GM11168 (cell line): ENCODE measurements around the gene SLC6A6.
"Not testable (repeated sequence)": the region's sequence is repeated elsewhere in the genome, so short reads cannot be mapped to it uniquely, and the experiment has no call there.

ENCODE experiments used
- in situ Hi-C: fragments of 300-500 bp; cut with MboI; formaldehyde crosslinking; loops from one replicate; pipeline ENCODE4 v1.12.0; 2022; ENCODE audit warnings: low sequenced_read_pairs; ENCODE audit not compliant: unreplicated experiment

Gene SLC6A6

GRCh38 chr3:14511623-14512280, 109.3 kb downstream of the SLC6A6 start:
- in situ Hi-C loops = no loop called here

- in situ Hi-C loops = no loop called here
These were observed 110.0 kb downstream of the SLC6A6 start for GRCh38 chr3:14512281-14512941.

DNA sequence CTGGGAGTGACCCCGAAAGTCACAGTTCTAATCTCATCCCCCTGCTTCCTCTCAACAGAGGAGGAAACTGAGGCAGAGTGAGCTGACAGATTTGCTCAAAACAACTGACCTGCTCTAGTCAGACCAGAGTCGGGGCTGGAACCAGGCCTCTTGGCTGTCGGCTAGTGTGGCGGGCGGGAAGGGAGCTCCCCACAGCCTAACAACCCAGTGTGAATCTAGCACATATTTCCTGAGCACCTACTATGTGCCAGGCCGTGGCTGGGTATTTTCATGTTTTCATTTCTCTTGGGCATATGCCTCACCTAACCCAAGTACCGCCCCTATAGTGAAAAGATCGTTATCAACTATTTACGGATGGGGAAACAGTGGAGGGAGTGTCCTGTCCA, 110.5 kb downstream of the SLC6A6 start:
- in situ Hi-C loops = no loop called here

GRCh38 chr3:14513566-14514322, 111.3 kb downstream of the SLC6A6 start:
- in situ Hi-C loops = no loop called here

GRCh38 chr3:14514323-14514720, 111.9 kb downstream of the SLC6A6 start:
- in situ Hi-C loops = no loop called here

DNA sequence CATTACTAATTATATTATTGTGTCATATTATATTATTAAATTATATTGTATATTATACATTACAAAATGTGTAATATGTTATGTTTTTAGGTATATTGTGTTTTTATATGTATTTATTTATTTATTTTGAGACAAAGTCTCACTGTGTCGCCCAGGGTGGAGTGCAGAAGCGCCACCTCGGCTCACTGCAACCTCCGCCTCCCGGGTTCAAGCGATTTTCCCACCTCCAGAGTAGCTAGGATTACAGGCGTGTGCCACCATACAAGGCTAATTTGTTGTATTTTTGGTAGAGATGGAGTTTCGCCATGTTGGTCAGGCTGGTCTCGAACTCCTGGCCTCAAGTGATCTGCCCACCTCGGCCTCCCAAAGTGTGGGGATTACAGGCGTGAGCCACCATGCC, 113.1 kb downstream of the SLC6A6 start:
- in situ Hi-C loops = not testable (repeated sequence)

DNA sequence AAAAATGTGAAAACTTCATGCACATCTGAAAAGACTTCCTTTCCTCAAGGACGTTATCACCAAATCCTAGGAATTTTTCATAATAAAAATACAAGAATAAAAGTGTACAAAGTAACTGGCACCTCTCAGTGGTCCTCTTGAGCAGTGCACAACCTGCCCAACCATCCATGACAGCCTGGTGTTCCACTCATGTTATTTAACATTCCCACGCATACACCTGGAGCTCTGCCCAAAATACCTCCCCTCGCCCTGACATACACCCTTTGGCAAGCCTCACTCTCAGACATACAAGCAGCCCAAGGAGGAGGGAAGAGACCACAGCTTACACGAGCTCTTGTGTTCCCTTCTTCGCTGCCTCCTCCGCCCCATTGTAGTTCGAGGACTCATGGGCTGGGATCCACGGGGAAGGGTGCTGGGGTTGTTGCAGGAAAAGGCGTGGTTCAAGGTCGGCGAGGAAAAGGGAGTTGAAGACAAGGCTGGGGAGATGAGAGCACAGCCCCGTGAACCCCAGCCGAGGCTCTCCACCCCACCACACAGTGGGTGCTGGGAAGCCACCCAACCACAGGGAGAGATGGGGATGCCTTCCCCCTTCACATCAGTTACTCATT, 114.4 kb downstream of the SLC6A6 start:
- in situ Hi-C loops = no loop called here

GRCh38 chr3:14517601-14518431, 115.4 kb downstream of the SLC6A6 start:
- in situ Hi-C loops = no loop called here

- in situ Hi-C loops = no loop called here
These were observed 116.0 kb downstream of the SLC6A6 start for GRCh38 chr3:14518432-14518802.

GRCh38 chr3:14518893-14519292, 116.5 kb downstream of the SLC6A6 start:
- in situ Hi-C loops = no loop called here

DNA sequence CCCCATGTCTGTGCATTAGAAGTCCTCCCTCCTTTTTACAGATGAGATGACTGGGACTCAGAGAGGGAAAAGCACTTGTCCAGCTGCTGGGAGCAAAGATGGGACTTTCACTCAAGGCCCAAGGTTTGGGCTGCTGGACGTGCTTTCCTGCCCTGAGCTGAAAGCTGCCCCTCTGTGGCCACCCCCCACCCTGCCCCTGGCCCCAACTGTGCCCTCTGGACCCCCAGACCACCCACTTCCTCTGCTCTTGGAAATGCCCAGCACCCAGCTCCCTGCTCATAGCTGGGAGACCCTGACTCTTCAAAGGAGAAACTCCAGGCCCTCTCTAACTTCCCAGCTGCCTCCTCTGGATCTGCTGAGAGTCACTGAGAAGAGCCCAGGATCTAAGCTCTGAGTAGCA, 117.0 kb downstream of the SLC6A6 start:
- in situ Hi-C loops = no loop called here

DNA sequence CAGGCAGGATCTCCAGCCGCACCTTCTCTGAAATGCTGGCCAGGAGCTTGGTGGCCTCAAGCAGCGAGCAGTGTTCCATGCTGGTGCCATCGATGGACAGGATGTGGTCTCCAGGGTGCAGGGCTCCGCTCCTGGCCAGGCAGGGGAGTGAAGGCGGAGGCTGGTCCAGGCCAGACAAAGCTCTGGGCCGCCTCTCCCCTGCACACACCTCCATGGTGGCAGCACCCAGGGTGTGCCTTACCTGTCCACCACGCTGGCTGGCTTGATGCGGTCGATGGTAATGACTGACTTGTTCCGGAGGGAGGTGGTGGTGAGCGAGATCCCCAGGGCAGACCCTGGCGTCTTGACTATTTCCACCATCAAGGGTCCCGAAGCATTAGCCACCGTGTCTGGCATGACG, 117.7 kb downstream of the SLC6A6 start:
- in situ Hi-C loops = no loop called here

GRCh38 chr3:14520967-14521366, 118.6 kb downstream of the SLC6A6 start:
- in situ Hi-C loops = no loop called here

DNA sequence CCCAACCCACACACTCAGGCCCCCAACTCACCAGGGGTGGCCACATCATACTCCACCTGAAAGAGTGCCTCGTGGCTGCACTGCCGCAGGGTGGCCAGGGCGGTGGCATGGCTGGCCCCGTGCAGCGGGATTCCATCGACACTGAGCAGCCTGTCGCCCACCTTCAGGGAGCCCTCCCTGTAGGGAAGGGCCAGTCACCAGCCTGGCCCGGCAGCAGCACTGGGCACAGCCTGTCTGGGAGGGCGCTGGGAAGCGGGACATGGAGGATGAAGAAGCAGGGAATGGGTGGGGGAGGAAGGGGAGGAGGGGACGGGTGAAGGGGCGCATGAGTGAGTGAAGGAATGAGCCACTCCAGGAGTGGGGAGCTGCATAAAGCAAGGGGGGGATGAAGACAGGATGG, 119.2 kb downstream of the SLC6A6 start:
- in situ Hi-C loops = no loop called here

DNA sequence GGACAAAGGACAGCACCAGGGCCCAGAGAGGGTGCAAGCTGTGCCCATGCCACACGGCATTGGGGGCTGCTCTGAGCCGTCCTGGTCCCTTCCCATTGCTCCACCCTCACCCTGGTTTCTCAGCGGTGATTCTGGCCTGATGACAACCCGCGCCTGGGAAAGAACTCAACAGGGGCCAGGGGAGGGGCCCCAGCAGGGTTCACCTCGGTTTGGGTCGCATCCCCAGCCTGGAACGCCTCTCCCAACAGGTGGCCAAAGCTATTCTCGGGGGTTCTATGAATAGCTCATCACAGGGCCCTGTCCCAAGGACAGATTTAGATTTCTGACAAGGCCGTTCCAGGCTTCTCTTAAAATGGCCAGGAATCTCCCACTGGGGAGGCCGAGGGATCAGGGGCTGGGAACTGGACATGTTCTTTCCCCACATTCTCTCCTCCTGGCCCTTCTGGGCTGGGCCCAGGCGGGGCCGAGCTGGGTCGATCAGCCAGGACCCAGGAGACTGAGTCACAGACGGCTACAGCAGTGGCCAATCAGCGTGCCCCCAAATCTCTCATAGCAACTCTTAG, 119.8 kb downstream of the SLC6A6 start:
- in situ Hi-C loops = no loop called here

GRCh38 chr3:14522768-14523167, 120.4 kb downstream of the SLC6A6 start:
- in situ Hi-C loops = no loop called here

DNA sequence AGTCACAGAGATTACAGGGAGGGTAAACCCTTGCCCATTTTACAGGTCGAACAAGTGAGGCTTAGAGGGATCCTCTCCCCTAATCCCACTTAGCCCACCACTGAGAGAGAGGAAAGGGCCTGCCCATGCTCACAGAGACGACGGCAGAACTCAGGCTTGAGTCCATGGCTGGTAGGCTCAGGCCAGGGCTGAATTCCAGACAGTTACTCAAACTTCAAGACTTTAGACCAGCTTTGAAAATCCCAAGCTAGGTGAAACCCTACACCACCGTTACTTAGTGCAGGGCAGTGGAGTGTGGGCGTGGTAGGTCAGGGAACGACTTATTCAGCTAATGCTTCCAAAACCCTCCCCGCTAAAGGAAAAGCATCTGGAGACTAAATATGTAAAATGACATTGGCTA, 121.4 kb downstream of the SLC6A6 start:
- in situ Hi-C loops = no loop called here

- in situ Hi-C loops = no loop called here
These were observed 121.9 kb downstream of the SLC6A6 start for GRCh38 chr3:14524311-14524711.

GRCh38 chr3:14524920-14525660, 122.7 kb downstream of the SLC6A6 start:
- in situ Hi-C loops = no loop called here
